ENCODE results near the gene TMEM200C.

Gene TMEM200C

GRCh38 chr18:5895299-5895875 is at the start of gene TMEM200C:
TMEM200C (minus strand) TSS chr18:5895522; CDS start chr18:5892063, 3,459 bp downstream.
- DNase-seq (ENCODE audit: low spot score), result no peak

- DNase-seq (ENCODE audit: low spot score), result no peak
Measured at GRCh38 chr18:5944448-5944847, 49.1 kb upstream of the TMEM200C start.

- DNase-seq (ENCODE audit: low spot score), result no peak
Measured at GRCh38 chr18:5943514-5943913, 48.2 kb upstream of the TMEM200C start.

GRCh38 chr18:5942591-5942990 is 47.3 kb upstream of the TMEM200C start:
- DNase-seq (ENCODE audit: low spot score), result no peak

- DNase-seq (ENCODE audit: low spot score), result no peak
Measured at GRCh38 chr18:5941890-5942289, 46.6 kb upstream of the TMEM200C start.

GRCh38 chr18:5939801-5940667 is 44.7 kb upstream of the TMEM200C start:
- no peak for DNase-seq (ENCODE audit: low spot score)

GRCh38 chr18:5937795-5938194 is 42.5 kb upstream of the TMEM200C start:
- DNase-seq (ENCODE audit: low spot score), result no peak

GRCh38 chr18:5937121-5937520 is 41.8 kb upstream of the TMEM200C start:
- DNase-seq (ENCODE audit: low spot score), result no peak

- DNase-seq (ENCODE audit: low spot score), result no peak
Measured at GRCh38 chr18:5930789-5931188, 35.5 kb upstream of the TMEM200C start.

GRCh38 chr18:5918205-5918858 is 23.0 kb upstream of the TMEM200C start:
- no peak for DNase-seq (ENCODE audit: low spot score)

- no peak for DNase-seq (ENCODE audit: low spot score)
Measured at GRCh38 chr18:5914951-5915350, 19.6 kb upstream of the TMEM200C start.

- no peak for DNase-seq (ENCODE audit: low spot score)
Measured at GRCh38 chr18:5914016-5914415, 18.7 kb upstream of the TMEM200C start.

GRCh38 chr18:5912566-5912965 is 17.2 kb upstream of the TMEM200C start:
- no peak for DNase-seq (ENCODE audit: low spot score)

GRCh38 chr18:5909125-5909524 is 13.8 kb upstream of the TMEM200C start:
- DNase-seq (ENCODE audit: low spot score), result no peak

GRCh38 chr18:5903386-5903785 is 8.1 kb upstream of the TMEM200C start:
- DNase-seq (ENCODE audit: low spot score), result no peak

- no peak for DNase-seq (ENCODE audit: low spot score)
Measured at GRCh38 chr18:5900262-5900661, 4.9 kb upstream of the TMEM200C start.

GRCh38 chr18:5899835-5900234 is 4.5 kb upstream of the TMEM200C start:
- DNase-seq (ENCODE audit: low spot score), result no peak

GRCh38 chr18:5895876-5896740 is 786 bp upstream of the TMEM200C start:
- DNase-seq (ENCODE audit: low spot score), result no peak

- no peak for DNase-seq (ENCODE audit: low spot score)
Measured at GRCh38 chr18:5894611-5895298, 567 bp downstream of the TMEM200C start.

GRCh38 chr18:5893956-5894610 is 1.2 kb downstream of the TMEM200C start:
- no peak for DNase-seq (ENCODE audit: low spot score)

All from COLO829 (cell line).